ENCODE results near the gene TPX2.

DNA sequence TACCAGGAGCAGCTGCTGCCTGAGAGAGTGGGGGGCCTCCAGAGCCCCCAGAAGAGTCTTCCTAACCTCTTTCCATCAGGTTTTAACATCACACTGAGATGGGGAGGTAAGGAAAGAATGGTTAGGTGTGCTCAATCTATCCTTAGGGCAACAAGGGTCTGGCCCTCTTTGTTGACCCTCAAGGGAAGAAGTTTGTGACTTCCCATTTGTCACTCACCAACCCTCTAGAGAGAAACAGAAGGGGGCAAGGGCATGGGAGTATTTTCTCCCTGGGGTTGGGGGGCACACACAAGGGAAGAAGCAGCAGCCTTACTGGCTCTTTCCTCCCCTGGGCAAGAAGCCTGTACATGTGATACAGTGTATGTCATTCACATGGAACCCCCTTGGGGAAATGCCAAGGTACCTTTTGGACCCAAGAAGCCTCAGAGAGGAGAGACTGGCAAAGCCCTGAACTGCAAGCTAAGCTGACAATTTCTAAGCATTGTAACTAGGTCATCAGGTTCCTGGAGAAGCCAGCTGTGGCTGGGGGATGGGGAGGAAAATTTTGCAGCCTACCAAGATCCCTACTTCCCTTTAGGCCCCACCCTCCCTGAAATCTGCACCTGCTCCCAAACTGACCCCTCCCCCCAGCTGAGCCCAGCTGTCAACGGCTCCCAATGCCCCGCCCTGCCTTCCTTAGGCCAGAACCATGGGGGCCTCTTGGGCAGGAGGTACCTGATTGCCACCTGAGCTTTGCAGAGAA, 30.9 kb upstream of the TPX2 start:
- TF ChIP-seq CTCF (IDR thresholded peaks at IDR 0.05) (no peak), POLR2A (IDR thresholded peaks at IDR 0.05) (no peak)
